Fibroblast of lung (primary cell): ENCODE results near the gene CLECL1. TPM values are rescaled to one million over a fixed set of nuclear protein-coding genes. Genes with fewer than 3 reads are reported as not detected.

Source experiments
- DNase-seq, 2 donors: peaks; one replicate each; pipeline versions ENCODE4 v3.0.0 to v3.0.0-alpha.2; 2010; ENCODE audit warnings: low read depth in 2 of 2
- H2AFZ ChIP-seq: 2 replicates; pipeline ENCODE4 v1.5.1; 2012; ENCODE audit warnings: low read length, control low read depth, inconsistent platforms
- H3K27ac ChIP-seq: 2 replicates; pipeline ENCODE4 v1.5.1; 2011; ENCODE audit warnings: low read length, control low read depth; ENCODE audit not compliant: insufficient read depth
- H3K27me3 ChIP-seq: 2 replicates; pipeline ENCODE4 v1.5.1; 2011; ENCODE audit warnings: mild to moderate bottlenecking, low read length; ENCODE audit not compliant: control insufficient read depth, insufficient read depth
- H3K36me3 ChIP-seq: 2 replicates; pipeline ENCODE4 v1.5.1; 2011; ENCODE audit warnings: low read length; ENCODE audit not compliant: control insufficient read depth, insufficient read depth
- H3K4me1 ChIP-seq: 2 replicates; pipeline ENCODE4 v1.5.1; 2011; ENCODE audit warnings: low read length; ENCODE audit not compliant: control insufficient read depth, insufficient read depth; ENCODE audit errors: extremely low read depth
- H3K4me2 ChIP-seq: 2 replicates; pipeline ENCODE4 v1.5.1; 2011; ENCODE audit warnings: low read length, control low read depth; ENCODE audit not compliant: insufficient read depth; ENCODE audit errors: extremely low read depth
- H3K4me3 ChIP-seq, 4 experiments: fragments of 200-600 bp in 1 of 4; sonication (generic) in 1 of 4; replicated peaks in 1 of 4; 2 replicates each; pipeline ENCODE4 v1.5.1; 2011 to 2016; ENCODE audit warnings: low read length in 4 of 4, low read depth in 3 of 4, mild to moderate bottlenecking in 3 of 4, control low read depth in 2 of 4, inconsistent platforms in 1 of 4, mixed read lengths in 1 of 4; ENCODE audit not compliant: insufficient read depth in 1 of 4; ENCODE audit errors: control extremely low read depth in 1 of 4
- H3K79me2 ChIP-seq: 2 replicates; pipeline ENCODE4 v1.5.1; 2012; ENCODE audit warnings: mild to moderate bottlenecking, low read length, inconsistent platforms; ENCODE audit not compliant: control insufficient read depth, insufficient read depth
- H3K9ac ChIP-seq: 2 replicates; pipeline ENCODE4 v1.5.1; 2011; ENCODE audit warnings: mild to moderate bottlenecking, low read length, control low read depth; ENCODE audit not compliant: insufficient read depth
- H3K9me3 ChIP-seq: 2 replicates; pipeline ENCODE4 v1.5.1; 2012; ENCODE audit warnings: low read depth, low read length; ENCODE audit not compliant: control insufficient read depth, insufficient read depth
- H4K20me1 ChIP-seq: 2 replicates; pipeline ENCODE4 v1.5.1; 2011; ENCODE audit warnings: low read length; ENCODE audit not compliant: control insufficient read depth, insufficient read depth; ENCODE audit errors: extremely low read depth
- CTCF ChIP-seq, 2 donors: IDR thresholded peaks in 1 of 2; conservative IDR thresholded peaks in 1 of 2; 1 replicate in 1 of 2; 2 replicates in 1 of 2; pipeline ENCODE4 v1.5.1; 2011 to 2012; ENCODE audit warnings: low read length in 2 of 2, control low read depth in 1 of 2, inconsistent platforms in 1 of 2, low read depth in 1 of 2, mild to moderate bottlenecking in 1 of 2
- EZH2 ChIP-seq: IDR thresholded peaks from 2 replicates; pipeline ENCODE4 v1.5.1; 2012; ENCODE audit warnings: low read length, control low read depth, mild to moderate bottlenecking; ENCODE audit errors: missing control alignments
- polyA plus RNA-seq, 2 donors: library from polyadenylated mRNA; depleted of rRNA in 1 of 2; stranded (reverse) in 1 of 2; unstranded in 1 of 2; fragments of >200 nt; gene quantifications; 2 replicates each; pipeline ENCODE4 v1.2.1, GENCODE V29; 2011 to 2012; ENCODE audit warnings: missing spikeins in 1 of 2
- total RNA-seq: library from RNA; depleted of rRNA; stranded (reverse); fragments of >200 nt; gene quantifications from 2 replicates; pipeline ENCODE4 v1.2.1, GENCODE V29; 2014

Gene CLECL1
- total and polyA plus RNA-seq, 2 donors (not counting 1 experiment from before 2014, with no cell fraction given), result not detected

- no peak for DNase-seq
- no peak overlapping the region for H3K27ac ChIP-seq
- no peak overlapping the region for H3K4me2 ChIP-seq
- H3K9me3 ChIP-seq, result no peaks in the 10 kb centered on the region
- no peaks in the 10 kb centered on the region for H3K4me1 ChIP-seq
- H3K79me2 ChIP-seq, result no peaks in the 10 kb centered on the region
- H3K27me3 ChIP-seq, result no peaks in the 10 kb centered on the region
- H2AFZ ChIP-seq, result no peak overlapping the region
- no peak overlapping the region for H3K4me3 ChIP-seq
- H4K20me1 ChIP-seq, result no peaks in the 10 kb centered on the region
- TF ChIP-seq CTCF (conservative IDR thresholded peaks at IDR 0.05 in 1 of 2, IDR thresholded peaks at IDR 0.05 in 1 of 2; ENCODE audit: low read depth in 1 of 2, low read length in 2 of 2) (no peak), EZH2 (no peak)
- no peak overlapping the region for H3K9ac ChIP-seq
- no peaks in the 10 kb centered on the region for H3K36me3 ChIP-seq
Observed at GRCh38 chr12:9724023-9724422, 8.9 kb downstream of the CLECL1 start.

GRCh38 chr12:9721394-9722092 is 11.4 kb downstream of the CLECL1 start:
- Histone ChIP-seq H4K20me1 (no peaks in the 10 kb centered on the region), H3K79me2 (no peaks in the 10 kb centered on the region), H3K4me3 (no peak overlapping the region), H3K27ac (no peak overlapping the region), H3K4me2 (no peak overlapping the region), H2AFZ (no peak overlapping the region), H3K9me3 (no peaks in the 10 kb centered on the region), H3K27me3 (no peaks in the 10 kb centered on the region), H3K4me1 (no peaks in the 10 kb centered on the region), H3K36me3 (no peaks in the 10 kb centered on the region), H3K9ac (no peak overlapping the region)
- no peak for TF ChIP-seq EZH2
- no peak for TF ChIP-seq CTCF (conservative IDR thresholded peaks at IDR 0.05 in 1 of 2, IDR thresholded peaks at IDR 0.05 in 1 of 2; ENCODE audit: low read depth in 1 of 2, low read length in 2 of 2)
- DNase-seq, result peak; percentile 10 to 58

GRCh38 chr12:9719790-9720189 is 13.1 kb downstream of the CLECL1 start:
- no peak overlapping the region for H3K9ac ChIP-seq
- no peaks in the 10 kb centered on the region for H3K79me2 ChIP-seq
- TF ChIP-seq EZH2, result no peak
- TF ChIP-seq CTCF (conservative IDR thresholded peaks at IDR 0.05 in 1 of 2, IDR thresholded peaks at IDR 0.05 in 1 of 2; ENCODE audit: low read depth in 1 of 2, low read length in 2 of 2), result no peak
- no peak overlapping the region for H3K27ac ChIP-seq
- H2AFZ ChIP-seq, result no peak overlapping the region
- no peaks in the 10 kb centered on the region for H3K27me3 ChIP-seq
- no peaks in the 10 kb centered on the region for H3K4me1 ChIP-seq
- no peaks in the 10 kb centered on the region for H3K36me3 ChIP-seq
- DNase-seq, result no peak
- H3K9me3 ChIP-seq, result no peaks in the 10 kb centered on the region
- no peak overlapping the region for H3K4me3 ChIP-seq
- no peaks in the 10 kb centered on the region for H4K20me1 ChIP-seq
- H3K4me2 ChIP-seq, result no peak overlapping the region
